ENCODE measurements around the gene SHISAL1.
"Not testable (repeated sequence)": the region's sequence is repeated elsewhere in the genome, so short reads cannot be mapped to it uniquely, and the experiment has no call there.

Gene SHISAL1

GRCh38 chr22:44302363-44302762, 10.4 kb downstream of the SHISAL1 start:
- H2BK12ac ChIP-seq (ENCODE audit: low read length), result not testable (repeated sequence)

GRCh38 chr22:44301039-44301438, 11.7 kb downstream of the SHISAL1 start:
- DNase-seq, result no peak
- WGBS (ENCODE audit: extremely low coverage, insufficient coverage, insufficient read length), result no CpG with 5 or more reads among the region's 19 CpGs

More at GRCh38 chr22:44302363-44302762, 10.4 kb downstream of the SHISAL1 start:
- H3K14ac ChIP-seq (ENCODE audit: low read length); H4K8ac ChIP-seq (ENCODE audit: low read depth, low read length); H3K4me3 ChIP-seq (ENCODE audit: low read depth, low read length); H3K9ac ChIP-seq (ENCODE audit: low read length); H2BK120ac ChIP-seq (ENCODE audit: insufficient read depth, low read length, poor library complexity); H3K27ac ChIP-seq (ENCODE audit: low read depth, low read length); H3K27me3 ChIP-seq (ENCODE audit: insufficient read depth, low read length); H3K4ac ChIP-seq (ENCODE audit: low read depth, low read length); H4K91ac ChIP-seq (ENCODE audit: low read depth, low read length); H4K12ac ChIP-seq (ENCODE audit: low read depth, low read length); H3K79me1 ChIP-seq (ENCODE audit: low read length); H3K18ac ChIP-seq (ENCODE audit: low read length); H3K4me2 ChIP-seq (ENCODE audit: low read length); H2AFZ ChIP-seq (ENCODE audit: insufficient read depth, low read length, poor library complexity); H3K79me2 ChIP-seq (ENCODE audit: control insufficient read depth, insufficient read depth, low read length, poor library complexity); H3K4me1 ChIP-seq (ENCODE audit: control insufficient read depth in 1 of 2, insufficient read depth in 2 of 2, low read length in 2 of 2); H3K36me3 ChIP-seq (ENCODE audit: control insufficient read depth in 1 of 2, insufficient read depth in 2 of 2, low read length in 2 of 2); DNase-seq; H2AK5ac ChIP-seq (ENCODE audit: low read length); H3K9me3 ChIP-seq (ENCODE audit: insufficient read depth, low read depth, low read length); H3K23ac ChIP-seq (ENCODE audit: low read length); H2BK5ac ChIP-seq (ENCODE audit: low read depth, low read length, poor library complexity): not testable (repeated sequence)
- 100% methylated on average over 3 of the region's 10 CpGs for WGBS (ENCODE audit: extremely low coverage, insufficient coverage, insufficient read length)

GRCh38 chr22:44299124-44299523, 13.6 kb downstream of the SHISAL1 start:
- H3K4me2 ChIP-seq (ENCODE audit: low read length), result no peak overlapping the region
- no peak overlapping the region for H3K9ac ChIP-seq (ENCODE audit: low read length)
- H3K79me1 ChIP-seq (ENCODE audit: low read length), result no peaks in the 10 kb centered on the region
- H3K4me1 ChIP-seq (ENCODE audit: control insufficient read depth in 1 of 2, insufficient read depth in 2 of 2, low read length in 2 of 2), result no peaks in the 10 kb centered on the region
- no peaks in the 10 kb centered on the region for H3K79me2 ChIP-seq (ENCODE audit: control insufficient read depth, insufficient read depth, low read length, poor library complexity)
- no peak overlapping the region for H2AK5ac ChIP-seq (ENCODE audit: low read length)
- no peak overlapping the region for H4K12ac ChIP-seq (ENCODE audit: low read depth, low read length)
- no CpG with 5 or more reads among the region's 13 CpGs for WGBS (ENCODE audit: extremely low coverage, insufficient coverage, insufficient read length)
- no peak overlapping the region for H3K14ac ChIP-seq (ENCODE audit: low read length)
- no peak overlapping the region for H2BK120ac ChIP-seq (ENCODE audit: insufficient read depth, low read length, poor library complexity)
- H3K27me3 ChIP-seq (ENCODE audit: insufficient read depth, low read length), result no peaks in the 10 kb centered on the region
- no peak overlapping the region for H4K8ac ChIP-seq (ENCODE audit: low read depth, low read length)
- H2BK5ac ChIP-seq (ENCODE audit: low read depth, low read length, poor library complexity), result no peak overlapping the region
- no peak overlapping the region for H2AFZ ChIP-seq (ENCODE audit: insufficient read depth, low read length, poor library complexity)
- H3K4ac ChIP-seq (ENCODE audit: low read depth, low read length), result no peak overlapping the region
- H3K23ac ChIP-seq (ENCODE audit: low read length), result no peak overlapping the region
- no peaks in the 10 kb centered on the region for H3K36me3 ChIP-seq (ENCODE audit: control insufficient read depth in 1 of 2, insufficient read depth in 2 of 2, low read length in 2 of 2)
- DNase-seq, result no peak
- H3K9me3 ChIP-seq (ENCODE audit: insufficient read depth, low read depth, low read length), result peaks cover 1% of the 10 kb centered on the region
- H3K27ac ChIP-seq (ENCODE audit: low read depth, low read length), result no peak overlapping the region
- no peak overlapping the region for H3K4me3 ChIP-seq (ENCODE audit: low read depth, low read length)
- H2BK12ac ChIP-seq (ENCODE audit: low read length), result no peak overlapping the region
- H4K91ac ChIP-seq (ENCODE audit: low read depth, low read length), result no peak overlapping the region
- no peak overlapping the region for H3K18ac ChIP-seq (ENCODE audit: low read length)

More at GRCh38 chr22:44301039-44301438, 11.7 kb downstream of the SHISAL1 start:
- no peak overlapping the region for H2BK12ac ChIP-seq (ENCODE audit: low read length)
- no peak overlapping the region for H4K91ac ChIP-seq (ENCODE audit: low read depth, low read length)
- H3K9me3 ChIP-seq (ENCODE audit: insufficient read depth, low read depth, low read length), result no peaks in the 10 kb centered on the region
- no peak overlapping the region for H2AK5ac ChIP-seq (ENCODE audit: low read length)
- H3K27ac ChIP-seq (ENCODE audit: low read depth, low read length), result no peak overlapping the region
- no peaks in the 10 kb centered on the region for H3K4me1 ChIP-seq (ENCODE audit: control insufficient read depth in 1 of 2, insufficient read depth in 2 of 2, low read length in 2 of 2)
- no peak overlapping the region for H3K4me2 ChIP-seq (ENCODE audit: low read length)
- H3K4ac ChIP-seq (ENCODE audit: low read depth, low read length), result no peak overlapping the region
- no peaks in the 10 kb centered on the region for H3K79me1 ChIP-seq (ENCODE audit: low read length)
- no peaks in the 10 kb centered on the region for H3K79me2 ChIP-seq (ENCODE audit: control insufficient read depth, insufficient read depth, low read length, poor library complexity)
- H2BK5ac ChIP-seq (ENCODE audit: low read depth, low read length, poor library complexity), result no peak overlapping the region
- no peak overlapping the region for H4K8ac ChIP-seq (ENCODE audit: low read depth, low read length)
- H3K36me3 ChIP-seq (ENCODE audit: control insufficient read depth in 1 of 2, insufficient read depth in 2 of 2, low read length in 2 of 2), result no peaks in the 10 kb centered on the region
- no peak overlapping the region for H3K18ac ChIP-seq (ENCODE audit: low read length)
- no peak overlapping the region for H3K4me3 ChIP-seq (ENCODE audit: low read depth, low read length)
- H3K27me3 ChIP-seq (ENCODE audit: insufficient read depth, low read length), result no peaks in the 10 kb centered on the region
- H4K12ac ChIP-seq (ENCODE audit: low read depth, low read length), result no peak overlapping the region
- H3K14ac ChIP-seq (ENCODE audit: low read length), result no peak overlapping the region
- no peak overlapping the region for H2AFZ ChIP-seq (ENCODE audit: insufficient read depth, low read length, poor library complexity)
- no peak overlapping the region for H2BK120ac ChIP-seq (ENCODE audit: insufficient read depth, low read length, poor library complexity)
- H3K23ac ChIP-seq (ENCODE audit: low read length), result no peak overlapping the region
- H3K9ac ChIP-seq (ENCODE audit: low read length), result no peak overlapping the region

DNA sequence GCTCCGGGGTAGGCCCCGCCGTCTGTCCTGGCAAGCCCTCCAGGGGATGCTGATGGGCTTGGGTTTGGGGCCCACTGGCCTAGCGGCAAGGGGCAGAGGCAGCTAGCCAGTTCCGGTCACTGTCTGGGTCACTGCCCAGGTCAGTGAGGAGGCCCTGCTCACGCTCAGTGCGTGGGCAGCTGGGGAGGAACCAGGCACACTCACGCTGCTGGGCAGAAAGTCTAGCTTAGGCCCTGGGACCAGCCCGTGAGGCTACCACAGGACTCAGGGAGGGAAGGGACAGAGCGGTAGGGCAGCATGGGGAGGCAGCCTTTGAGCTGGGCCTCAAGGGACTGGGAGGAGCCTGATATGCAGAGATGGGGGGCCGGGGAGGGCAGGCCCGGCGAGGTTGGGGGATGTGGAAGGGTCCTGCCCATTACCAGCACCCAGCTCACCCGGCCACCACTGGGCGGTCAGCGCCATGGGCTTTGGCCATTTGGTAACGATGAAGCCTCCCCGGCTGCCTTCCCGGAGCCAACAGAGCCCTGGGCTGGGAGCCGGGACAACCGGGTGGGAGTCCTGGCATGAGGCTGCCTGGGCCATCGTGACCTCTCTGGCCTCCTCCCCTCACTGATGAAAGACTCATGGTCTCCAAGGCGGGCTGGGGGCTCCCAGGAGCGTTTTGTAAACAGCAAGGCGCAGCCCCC, 14.2 kb downstream of the SHISAL1 start:
- Histone ChIP-seq H2BK120ac (ENCODE audit: insufficient read depth, low read length, poor library complexity) (no peak overlapping the region), H3K27ac (ENCODE audit: low read depth, low read length) (no peak overlapping the region), H3K4me2 (ENCODE audit: low read length) (no peak overlapping the region), H3K14ac (ENCODE audit: low read length) (no peak overlapping the region), H2AK5ac (ENCODE audit: low read length) (no peak overlapping the region), H3K79me2 (ENCODE audit: control insufficient read depth, insufficient read depth, low read length, poor library complexity) (no peaks in the 10 kb centered on the region), H3K4me1 (ENCODE audit: control insufficient read depth in 1 of 2, insufficient read depth in 2 of 2, low read length in 2 of 2) (no peaks in the 10 kb centered on the region), H3K4me3 (ENCODE audit: low read depth, low read length) (no peak overlapping the region), H2BK12ac (ENCODE audit: low read length) (no peak overlapping the region), H3K9ac (ENCODE audit: low read length) (no peak overlapping the region), H3K36me3 (ENCODE audit: control insufficient read depth in 1 of 2, insufficient read depth in 2 of 2, low read length in 2 of 2) (no peaks in the 10 kb centered on the region), H3K4ac (ENCODE audit: low read depth, low read length) (no peak overlapping the region), H2BK5ac (ENCODE audit: low read depth, low read length, poor library complexity) (no peak overlapping the region), H3K9me3 (ENCODE audit: insufficient read depth, low read depth, low read length) (peaks cover 2% of the 10 kb centered on the region), H3K27me3 (ENCODE audit: insufficient read depth, low read length) (no peaks in the 10 kb centered on the region), H4K91ac (ENCODE audit: low read depth, low read length) (no peak overlapping the region), H4K8ac (ENCODE audit: low read depth, low read length) (no peak overlapping the region), H4K12ac (ENCODE audit: low read depth, low read length) (no peak overlapping the region), H3K79me1 (ENCODE audit: low read length) (no peaks in the 10 kb centered on the region), H3K23ac (ENCODE audit: low read length) (no peak overlapping the region), H3K18ac (ENCODE audit: low read length) (no peak overlapping the region), H2AFZ (ENCODE audit: insufficient read depth, low read length, poor library complexity) (no peak overlapping the region)
- DNase-seq, result no peak
- WGBS (ENCODE audit: extremely low coverage, insufficient coverage, insufficient read length), result no CpG with 5 or more reads among the region's 25 CpGs
